OCI-LY7 (cell line): ENCODE results near the gene GYG2. TPM values are rescaled to one million over a fixed set of nuclear protein-coding genes. Genes with fewer than 3 reads are reported as not detected.

ENCODE experiments used
- BruUV-seq: library from RNA; stranded (reverse); fragments of 400-500 nt; replicated peaks from 2 replicates; lab custom pipeline; 2021; lab: Mats Ljungman, UMichigan
- CTCF ChIA-PET: fragments of 300-600 bp; sonication (Branson Sonifier 250); formaldehyde crosslinking; loops from one replicate; lab custom pipeline; 2022; ENCODE audit warnings: antibody characterized with exemption; ENCODE audit not compliant: unreplicated experiment; lab: Charles Lee
- POLR2A ChIA-PET: fragments of 300-600 bp; sonication (Branson Sonifier 250); formaldehyde crosslinking; loops from one replicate; lab custom pipeline; 2022; ENCODE audit warnings: antibody characterized with exemption; lab: Charles Lee
- DNase-seq: peaks from one replicate; pipeline ENCODE4 v3.0.0-alpha.2; 2015; ENCODE audit warnings: low spot score
- H2AFZ ChIP-seq: fragments of 200-600 bp; sonication (generic), shearing (Covaris generic); 2 replicates; pipeline ENCODE4 v1.6.1; 2014; ENCODE audit warnings: mild to moderate bottlenecking, antibody characterized with exemption, low read length, moderate library complexity
- H3K27ac ChIP-seq: fragments of 200-600 bp; sonication (generic); 2 replicates; pipeline ENCODE4 v1.5.1; 2014; ENCODE audit warnings: mixed run types, low read depth, mild to moderate bottlenecking, moderate library complexity, low read length, inconsistent platforms; ENCODE audit not compliant: poor library complexity, severe bottlenecking
- H3K36me3 ChIP-seq: fragments of 200-600 bp; sonication (generic); 2 replicates; pipeline ENCODE4 v1.6.1; 2014; ENCODE audit warnings: mild to moderate bottlenecking, antibody characterized with exemption, low read length, moderate library complexity, mixed read lengths; ENCODE audit not compliant: insufficient read depth
- H3K4me1 ChIP-seq: fragments of 200-600 bp; sonication (generic); 2 replicates; pipeline ENCODE4 v1.5.1; 2014; ENCODE audit warnings: mild to moderate bottlenecking, low read length; ENCODE audit not compliant: insufficient read depth, poor library complexity, severe bottlenecking
- H3K4me2 ChIP-seq: fragments of 200-600 bp; sonication (generic); 2 replicates; pipeline ENCODE4 v1.6.1; 2014; ENCODE audit warnings: mild to moderate bottlenecking, low read length
- H3K4me3 ChIP-seq: fragments of 200-600 bp; sonication (generic); 2 replicates; pipeline ENCODE4 v1.5.1; 2014; ENCODE audit warnings: mild to moderate bottlenecking, low read depth, low read length; ENCODE audit not compliant: poor library complexity, severe bottlenecking
- H3K79me2 ChIP-seq: fragments of 200-600 bp; sonication (generic); 2 replicates; pipeline ENCODE4 v1.6.1; 2016; ENCODE audit warnings: low read depth, mild to moderate bottlenecking, low read length, moderate library complexity, mixed read lengths; ENCODE audit not compliant: insufficient read depth
- H3K9me2 ChIP-seq: fragments of 200-600 bp; sonication (generic); 2 replicates; pipeline ENCODE4 v1.6.1; 2016; ENCODE audit warnings: mild to moderate bottlenecking, low read length, mixed read lengths; ENCODE audit not compliant: insufficient read depth
- H3K9me3 ChIP-seq: fragments of 200-600 bp; sonication (generic); 2 replicates; pipeline ENCODE4 v1.6.1; 2014; ENCODE audit warnings: mild to moderate bottlenecking, mixed run types, low read length, mixed read lengths
- H4K20me1 ChIP-seq: fragments of 200-600 bp; sonication (generic); 2 replicates; pipeline ENCODE4 v1.6.1; 2014; ENCODE audit warnings: mild to moderate bottlenecking, antibody characterized with exemption, low read length, moderate library complexity, mixed read lengths; ENCODE audit not compliant: insufficient read depth
- EZH2phosphoT487 ChIP-seq: fragments of 200-600 bp; sonication (generic); IDR thresholded peaks from 2 replicates; pipeline ENCODE4 v1.6.1; 2018; ENCODE audit warnings: low read depth, borderline replicate concordance, mild to moderate bottlenecking, mixed run types, antibody characterized with exemption, low read length, moderate library complexity, mixed read lengths
- intact Hi-C: fragments of 100-400 bp; cut with micrococcal nuclease; formaldehyde crosslinking; loops from one replicate; pipeline ENCODE4 v1.10.0; 2022; ENCODE audit not compliant: unreplicated experiment
- total RNA-seq, 2 experiments: library from RNA; depleted of rRNA in 1 of 2; stranded (reverse); fragments of >200 nt in 1 of 2; shearing (Covaris generic) in 1 of 2; gene quantifications; 2 replicates each; pipeline ENCODE4 v1.2.3, GENCODE V29; 2014 to 2022
- TF ChIP-seq, protein P1 (sequence below): fragments of 200-600 bp; sonication (generic); conservative IDR thresholded peaks from 2 replicates; pipeline ENCODE4 v1.5.1; 2014; ENCODE audit warnings: mild to moderate bottlenecking, antibody characterized with exemption, low read length, moderate library complexity, mixed read lengths

The GYG2 gene
- total RNA-seq, 2 experiments from 2014 or later, result not detected

DNA sequence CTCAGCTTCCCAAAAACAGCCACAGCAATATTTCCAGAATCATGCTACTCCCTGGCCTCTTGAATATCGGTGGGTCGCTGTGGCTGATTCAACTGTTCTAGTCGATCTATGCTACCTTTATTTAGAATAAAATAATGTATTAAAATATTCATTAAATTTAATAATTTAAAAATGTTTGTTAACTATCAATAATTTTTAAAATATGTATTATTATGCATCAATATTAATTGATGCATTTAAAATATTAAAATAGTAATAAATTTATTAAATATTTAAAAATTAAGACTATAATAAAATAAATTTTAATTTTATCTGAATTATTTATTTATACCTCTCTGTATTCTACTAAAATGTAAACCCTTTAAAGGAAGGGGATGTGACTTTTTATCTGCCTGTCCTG is 81.4 kb downstream of the GYG2 start:
- CTCF ChIA-PET, result no interaction called here
- no TSS peak for BruUV-seq
- H3K79me2 ChIP-seq, result no peaks in the 10 kb centered on the region
- no peak overlapping the region for H3K4me3 ChIP-seq
- POLR2A ChIA-PET, result no interaction called here
- TF ChIP-seq, protein P1, sequence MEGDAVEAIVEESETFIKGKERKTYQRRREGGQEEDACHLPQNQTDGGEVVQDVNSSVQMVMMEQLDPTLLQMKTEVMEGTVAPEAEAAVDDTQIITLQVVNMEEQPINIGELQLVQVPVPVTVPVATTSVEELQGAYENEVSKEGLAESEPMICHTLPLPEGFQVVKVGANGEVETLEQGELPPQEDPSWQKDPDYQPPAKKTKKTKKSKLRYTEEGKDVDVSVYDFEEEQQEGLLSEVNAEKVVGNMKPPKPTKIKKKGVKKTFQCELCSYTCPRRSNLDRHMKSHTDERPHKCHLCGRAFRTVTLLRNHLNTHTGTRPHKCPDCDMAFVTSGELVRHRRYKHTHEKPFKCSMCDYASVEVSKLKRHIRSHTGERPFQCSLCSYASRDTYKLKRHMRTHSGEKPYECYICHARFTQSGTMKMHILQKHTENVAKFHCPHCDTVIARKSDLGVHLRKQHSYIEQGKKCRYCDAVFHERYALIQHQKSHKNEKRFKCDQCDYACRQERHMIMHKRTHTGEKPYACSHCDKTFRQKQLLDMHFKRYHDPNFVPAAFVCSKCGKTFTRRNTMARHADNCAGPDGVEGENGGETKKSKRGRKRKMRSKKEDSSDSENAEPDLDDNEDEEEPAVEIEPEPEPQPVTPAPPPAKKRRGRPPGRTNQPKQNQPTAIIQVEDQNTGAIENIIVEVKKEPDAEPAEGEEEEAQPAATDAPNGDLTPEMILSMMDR, result no peak
- TF ChIP-seq EZH2phosphoT487, result no peak
- H3K36me3 ChIP-seq, result no peaks in the 10 kb centered on the region
- H3K4me2 ChIP-seq, result no peak overlapping the region
- no peaks in the 10 kb centered on the region for H3K4me1 ChIP-seq
- no peak overlapping the region for H3K27ac ChIP-seq
- no peaks in the 10 kb centered on the region for H4K20me1 ChIP-seq
- H2AFZ ChIP-seq, result no peak overlapping the region
- intact Hi-C loops, result no loop called here
- DNase-seq, result no peak
- H3K9me2 ChIP-seq, result no peaks in the 10 kb centered on the region
- no peaks in the 10 kb centered on the region for H3K9me3 ChIP-seq

DNA sequence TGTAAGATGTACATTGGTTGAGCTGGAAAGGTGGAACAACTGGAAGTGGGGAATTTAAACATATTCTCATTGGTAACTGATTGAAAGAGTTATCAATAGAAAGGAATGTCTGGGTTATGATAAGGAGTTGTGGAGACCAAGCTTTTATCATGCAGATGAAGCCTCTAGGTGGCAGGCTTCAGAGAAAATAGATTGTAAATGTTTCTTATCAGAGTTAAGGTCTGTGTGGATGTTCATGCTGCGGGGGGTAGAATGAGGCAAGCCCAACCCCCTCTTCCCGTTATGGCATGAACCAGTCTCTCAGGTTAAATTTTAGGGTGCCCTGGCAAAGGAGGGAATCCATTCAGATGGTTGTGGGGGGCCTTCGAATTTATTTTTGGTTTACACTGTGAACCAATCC is 84.4 kb downstream of the GYG2 start:
- no TSS peak for BruUV-seq
- CTCF ChIA-PET, result no interaction called here
- no peak overlapping the region for H3K27ac ChIP-seq
- no peaks in the 10 kb centered on the region for H3K79me2 ChIP-seq
- intact Hi-C loops, result no loop called here
- H3K9me2 ChIP-seq, result no peaks in the 10 kb centered on the region
- no peak for DNase-seq
- H3K4me1 ChIP-seq, result no peaks in the 10 kb centered on the region
- no peaks in the 10 kb centered on the region for H3K36me3 ChIP-seq
- POLR2A ChIA-PET, result no interaction called here
- no peak overlapping the region for H2AFZ ChIP-seq
- no peaks in the 10 kb centered on the region for H3K9me3 ChIP-seq
- H3K4me3 ChIP-seq, result no peak overlapping the region
- no peak for TF ChIP-seq EZH2phosphoT487
- TF ChIP-seq, protein P1, result peak; percentile 42; the same call in 1 of the 2 replicates
- no peaks in the 10 kb centered on the region for H4K20me1 ChIP-seq
- H3K4me2 ChIP-seq, result no peak overlapping the region

DNA sequence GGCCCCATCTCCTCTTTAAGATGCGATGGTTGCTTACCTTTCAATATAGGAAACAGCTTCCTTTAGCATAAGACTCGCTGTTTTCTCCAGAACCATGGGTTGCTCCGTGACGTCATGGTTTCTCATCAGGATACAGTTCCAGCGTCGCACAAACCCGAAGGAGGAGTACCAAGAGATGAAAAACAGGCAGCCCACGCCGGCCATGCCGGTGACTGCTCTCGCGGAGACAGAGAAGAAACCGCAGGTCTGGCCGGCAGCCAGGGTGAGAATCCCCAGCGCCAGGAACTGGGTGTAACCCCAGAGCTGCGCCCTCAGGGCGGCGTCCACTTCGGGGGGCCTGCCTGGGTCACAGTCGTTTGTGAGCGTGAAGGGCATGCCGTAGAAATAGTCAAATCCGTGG is 89.0 kb downstream of the GYG2 start:
- no peaks in the 10 kb centered on the region for H3K9me3 ChIP-seq
- H4K20me1 ChIP-seq, result no peaks in the 10 kb centered on the region
- intact Hi-C loops, result no loop called here
- H3K9me2 ChIP-seq, result no peaks in the 10 kb centered on the region
- no peaks in the 10 kb centered on the region for H3K4me1 ChIP-seq
- no peaks in the 10 kb centered on the region for H3K36me3 ChIP-seq
- ChIA-PET POLR2A (no interaction called here), CTCF (no interaction called here)
- no peak overlapping the region for H3K27ac ChIP-seq
- no peaks in the 10 kb centered on the region for H3K79me2 ChIP-seq
- H3K4me3 ChIP-seq, result no peak overlapping the region
- no peak overlapping the region for H3K4me2 ChIP-seq
- TF ChIP-seq, protein P1, result no peak
- no peak for TF ChIP-seq EZH2phosphoT487
- no TSS peak for BruUV-seq
- no peak overlapping the region for H2AFZ ChIP-seq
- no peak for DNase-seq
